GM21619 (cell line): ENCODE measurements around the gene TAOK1.

Experiments used
- ATAC-seq: cut with Tn5 transposase; IDR thresholded peaks from one replicate; pipeline ENCODE4 v1.9.1; 2021; ENCODE audit not compliant: unreplicated experiment

Gene TAOK1

DNA sequence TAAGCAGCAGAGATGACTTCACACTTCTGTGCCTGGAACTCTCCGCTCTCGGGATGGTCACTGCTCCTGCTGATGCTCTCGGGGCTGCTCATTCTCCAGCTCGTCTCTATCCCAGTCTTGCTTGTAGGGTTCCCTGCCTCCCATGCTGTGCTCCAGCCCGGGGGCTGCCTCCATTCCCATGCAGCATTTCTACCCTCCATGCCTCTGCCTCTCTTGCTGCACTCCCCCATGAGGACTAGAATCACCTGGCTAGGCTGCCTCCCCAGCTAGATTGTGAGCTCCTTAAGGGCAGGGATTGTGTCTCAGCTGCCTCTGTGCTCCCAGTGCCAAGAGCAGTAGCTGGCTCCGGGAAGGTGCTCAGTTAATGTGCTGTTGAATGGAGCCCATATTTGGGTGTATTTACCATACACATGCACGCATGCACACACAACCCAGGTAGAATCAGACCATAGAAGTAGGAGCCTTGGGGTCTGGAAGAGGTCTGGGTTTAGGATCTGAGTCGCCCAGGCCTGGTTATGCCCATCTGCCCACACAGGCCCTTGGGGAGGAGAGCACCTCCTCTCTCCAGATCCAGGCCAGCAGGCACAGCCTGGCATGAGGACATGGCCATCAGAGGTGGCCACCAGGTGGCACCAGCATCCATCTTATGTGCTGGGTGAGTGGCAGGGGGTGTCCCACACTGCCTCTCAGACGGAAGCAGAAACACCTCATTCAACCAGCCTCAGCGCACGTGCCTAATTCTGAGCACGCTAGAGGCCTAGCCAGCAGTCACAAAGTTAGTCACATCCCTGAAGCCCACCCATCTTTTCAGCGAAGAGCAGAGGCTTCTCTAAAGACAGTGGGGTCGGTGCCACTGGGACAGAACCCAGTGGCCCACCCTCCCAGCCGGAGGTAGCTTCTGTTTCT lies 190.0 kb downstream of the TAOK1 start:
- ATAC-seq, result peak; percentile 79

DNA sequence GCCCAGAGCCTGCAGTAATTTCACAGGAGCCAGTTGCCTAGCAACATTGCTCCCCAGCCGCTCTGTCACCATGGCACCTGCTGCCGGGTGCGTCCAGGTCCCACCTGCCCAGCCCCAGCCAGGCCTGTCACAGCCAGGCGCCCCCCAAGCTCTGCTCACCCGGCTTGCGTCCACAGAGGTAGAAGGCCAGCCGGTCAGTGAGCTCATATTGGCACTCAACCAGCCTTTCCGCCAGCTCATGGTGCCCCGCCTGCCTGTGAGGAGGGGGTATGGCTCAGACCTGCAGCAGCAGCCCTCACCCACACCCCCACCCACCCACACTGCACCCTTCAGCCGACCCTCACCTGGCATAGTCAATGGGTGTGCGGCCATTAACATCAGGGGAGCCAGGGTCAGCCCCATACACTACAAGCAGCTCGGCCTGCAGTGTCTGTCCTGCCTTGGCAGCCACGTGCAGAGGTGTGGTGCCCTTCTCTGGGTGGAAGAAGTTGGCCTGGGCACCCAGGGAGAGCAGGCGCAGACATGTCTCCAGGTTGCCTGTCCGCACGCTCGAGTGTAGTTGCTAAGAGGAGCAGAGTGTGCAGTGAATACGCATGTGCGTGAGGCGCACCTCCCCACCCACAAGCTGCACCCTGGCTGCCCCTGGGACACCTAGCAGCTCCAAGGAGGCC lies 191.6 kb downstream of the TAOK1 start:
- no peak for ATAC-seq

DNA sequence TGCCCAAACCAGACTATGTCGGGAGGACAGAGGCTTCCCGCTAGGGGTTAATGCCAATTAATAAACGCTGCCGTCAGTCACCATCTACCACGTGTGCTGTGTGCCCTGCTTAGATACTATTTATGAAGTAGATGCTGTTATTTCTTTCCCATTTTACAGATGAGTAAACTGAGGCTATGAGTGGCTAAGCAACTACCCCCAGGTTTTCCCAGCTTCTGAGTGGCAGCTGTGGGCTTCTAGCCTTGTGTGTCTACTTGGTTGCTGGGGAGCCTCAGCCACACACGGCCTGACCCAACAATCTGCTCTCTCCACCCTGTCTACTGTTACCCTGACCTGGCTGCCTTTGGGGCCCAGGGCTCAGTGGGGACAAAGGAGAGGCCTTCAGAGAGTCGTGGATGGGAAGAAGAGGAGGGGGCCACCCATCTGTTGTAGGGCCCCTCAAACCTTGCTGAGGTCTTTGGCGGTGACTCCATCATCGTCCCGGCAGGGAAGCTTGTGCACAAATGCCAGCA lies 192.1 kb downstream of the TAOK1 start:
- ATAC-seq, result no peak

DNA sequence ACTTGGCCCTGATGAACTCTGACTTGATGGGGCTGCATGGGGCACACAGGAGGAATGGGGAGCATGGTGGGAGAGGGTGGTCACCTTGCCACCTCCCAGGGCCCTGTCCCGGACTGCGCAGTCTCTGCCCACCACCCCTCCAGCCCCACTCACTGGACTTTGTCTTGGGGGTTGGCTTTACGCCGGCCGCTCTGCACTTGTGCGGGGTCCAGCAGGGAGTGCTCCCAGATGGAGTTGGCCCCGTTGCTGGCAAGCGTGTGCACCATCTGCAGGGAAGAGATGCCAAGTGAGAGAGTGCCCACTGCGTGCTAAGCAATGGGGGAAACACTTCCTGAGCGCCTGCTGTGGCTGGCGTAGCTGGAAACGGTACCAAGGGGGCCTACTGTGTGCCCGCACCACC lies 192.6 kb downstream of the TAOK1 start:
- ATAC-seq, result no peak

DNA sequence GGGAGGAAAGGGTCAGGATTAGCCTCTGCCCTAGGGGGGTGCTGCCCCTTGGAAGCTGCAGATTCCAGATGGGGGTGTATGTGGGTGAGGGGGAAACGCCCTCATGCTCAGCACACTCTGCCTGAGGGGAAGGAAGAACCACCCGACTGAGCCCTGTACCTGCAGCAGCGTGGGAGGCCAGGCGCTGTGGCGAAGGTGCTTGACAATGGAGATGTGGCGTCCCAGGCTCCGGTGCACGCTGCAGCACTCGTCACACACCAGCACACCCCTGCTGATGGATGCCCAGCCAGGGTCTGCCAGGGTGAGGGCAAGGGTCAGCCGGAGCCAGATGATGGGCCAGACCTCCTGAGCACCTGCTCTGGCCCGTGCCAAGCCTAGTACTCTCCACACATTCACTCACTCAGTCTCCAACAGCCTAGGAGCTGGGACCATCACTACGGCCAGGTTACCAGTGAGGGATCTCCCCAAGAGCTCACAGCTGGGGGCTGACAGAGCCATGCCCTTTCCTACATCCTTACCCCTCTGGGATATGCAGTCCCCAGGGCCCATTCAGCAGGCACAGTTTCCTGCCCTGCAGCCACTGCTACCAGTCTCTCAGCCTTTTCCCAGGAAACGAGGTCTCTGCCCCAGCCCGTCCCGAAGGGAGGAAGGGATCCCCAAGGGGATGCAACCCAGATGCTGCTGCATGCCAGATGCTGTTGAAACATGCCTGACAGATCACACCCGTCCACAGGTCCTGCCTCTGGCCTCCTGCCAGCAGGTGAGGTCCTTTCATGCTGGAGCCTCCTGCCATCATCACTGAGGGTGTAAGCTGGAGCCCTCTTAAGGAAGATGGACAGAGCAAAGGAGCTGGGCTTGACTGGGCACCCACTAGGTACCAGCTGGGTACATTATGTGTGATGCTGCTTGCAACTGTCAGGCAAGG lies 193.4 kb downstream of the TAOK1 start:
- no peak for ATAC-seq

DNA sequence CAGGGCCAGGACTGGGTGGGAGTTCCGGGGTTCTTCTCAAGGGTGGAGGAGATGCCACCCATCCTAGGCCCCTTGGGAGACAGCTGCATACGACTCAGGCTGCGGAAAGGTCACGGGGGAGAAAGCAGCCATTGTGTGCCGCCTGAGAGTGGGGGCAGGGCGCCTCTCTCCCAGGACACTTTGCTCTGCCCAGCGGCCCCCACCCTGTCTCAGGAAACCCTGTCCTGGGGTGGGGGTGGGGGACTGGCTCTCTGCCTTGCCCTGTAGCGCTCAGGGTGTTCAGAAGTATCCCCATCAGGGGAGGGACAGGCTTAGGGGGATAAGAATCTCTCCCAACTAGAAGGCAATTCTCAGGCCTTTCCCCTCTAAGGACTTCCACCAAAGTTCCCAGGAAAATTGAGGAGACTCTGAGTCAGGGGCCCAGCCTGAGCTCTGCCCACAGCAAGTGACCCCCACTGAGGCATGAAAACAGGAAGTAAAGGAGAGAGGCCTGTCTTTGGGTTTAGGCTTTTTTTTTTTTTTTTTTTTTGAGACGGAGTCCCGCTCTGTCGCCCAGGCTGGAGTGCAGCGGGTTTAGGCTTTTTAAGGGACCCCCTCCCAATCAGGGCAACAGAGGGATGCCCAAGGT lies 194.4 kb downstream of the TAOK1 start:
- ATAC-seq, result no peak

DNA sequence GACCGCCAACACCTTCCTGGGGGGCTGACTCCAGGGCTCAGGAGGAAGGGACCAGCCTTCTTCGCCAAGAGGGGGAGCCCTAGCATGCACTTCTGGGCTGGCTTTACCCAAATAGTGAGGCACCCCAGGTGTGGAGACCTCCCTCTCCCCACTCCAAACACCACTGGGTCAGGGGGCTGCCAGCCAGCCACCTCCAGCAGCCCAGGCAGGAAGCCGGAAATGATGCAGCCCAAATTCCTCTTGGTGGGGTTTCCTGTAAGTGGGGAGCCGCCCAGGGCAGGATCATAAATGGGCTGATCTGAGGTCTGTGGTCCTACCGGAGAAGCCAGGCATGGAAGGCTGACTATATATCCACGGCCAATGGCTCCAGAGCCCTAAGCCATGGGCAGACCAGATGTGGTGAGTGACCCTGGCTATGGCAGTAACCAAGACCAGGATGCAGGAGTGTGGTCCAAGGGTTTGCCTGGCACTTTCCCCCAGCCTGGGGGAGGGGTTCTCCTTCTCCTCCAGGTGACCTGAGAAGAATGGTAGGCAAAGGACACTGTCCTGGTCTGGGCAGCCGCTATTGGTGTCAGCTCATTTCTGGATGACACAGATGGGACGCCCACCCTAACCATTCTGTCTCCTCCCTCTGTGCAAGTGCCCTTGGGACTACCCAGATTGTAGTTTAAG lies 195.1 kb downstream of the TAOK1 start:
- ATAC-seq, result no peak

DNA sequence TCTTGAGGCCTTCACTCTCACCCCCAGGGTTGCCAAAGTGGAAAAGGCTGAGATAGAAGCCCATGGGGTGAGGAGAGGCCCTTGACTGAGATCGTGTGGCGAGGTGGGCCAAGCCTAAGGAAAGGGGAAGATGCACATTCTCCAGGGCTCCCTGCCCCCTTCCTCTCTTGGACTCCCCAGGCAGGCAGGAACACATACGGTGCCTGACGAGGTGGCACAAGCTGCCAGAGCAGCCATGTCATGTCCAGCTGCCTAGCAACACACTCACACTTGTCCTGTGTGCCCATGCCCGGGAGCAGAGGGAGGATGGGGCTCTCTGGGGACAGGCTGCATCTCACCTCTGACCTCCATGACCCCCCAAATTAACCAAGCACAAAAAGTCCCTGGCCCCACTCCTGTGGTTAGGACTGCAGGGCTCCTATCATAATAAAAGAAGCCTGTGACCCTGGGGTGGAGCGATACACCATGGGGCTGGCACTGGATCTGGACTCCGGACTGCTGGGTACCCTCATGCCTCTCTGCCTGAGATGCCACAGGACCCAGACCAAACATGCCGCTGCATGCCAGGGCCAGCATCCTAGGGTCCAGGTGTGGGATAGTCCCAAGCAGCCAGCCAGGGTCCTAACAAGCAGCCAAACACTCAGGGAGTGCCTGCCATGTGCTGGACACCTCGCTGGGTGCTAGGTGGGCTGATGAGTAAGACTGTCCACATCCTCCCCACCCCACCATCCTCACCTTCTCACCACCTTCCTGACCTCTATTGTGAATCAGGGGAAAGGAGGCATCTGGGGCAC lies 196.7 kb downstream of the TAOK1 start:
- ATAC-seq, result no peak

DNA sequence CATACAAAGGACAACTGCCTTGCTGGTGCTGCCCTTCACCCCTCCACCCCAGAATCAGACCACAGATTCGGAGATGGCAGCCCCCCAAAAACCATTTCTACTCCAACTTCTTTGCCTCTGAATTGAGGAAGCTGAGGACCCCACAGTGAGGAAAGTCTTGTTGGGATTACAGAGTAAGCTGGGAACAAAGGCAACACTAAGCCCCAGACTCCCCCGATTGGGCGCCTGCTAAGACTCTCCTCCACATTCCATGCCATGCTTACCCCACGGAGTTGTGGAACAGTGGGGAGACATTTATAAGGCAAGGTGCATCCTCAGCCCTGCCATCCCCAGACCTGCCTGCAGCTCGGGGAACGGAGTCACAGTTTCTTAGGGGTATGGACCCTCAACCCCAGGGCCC lies 197.4 kb downstream of the TAOK1 start:
- ATAC-seq, result no peak

DNA sequence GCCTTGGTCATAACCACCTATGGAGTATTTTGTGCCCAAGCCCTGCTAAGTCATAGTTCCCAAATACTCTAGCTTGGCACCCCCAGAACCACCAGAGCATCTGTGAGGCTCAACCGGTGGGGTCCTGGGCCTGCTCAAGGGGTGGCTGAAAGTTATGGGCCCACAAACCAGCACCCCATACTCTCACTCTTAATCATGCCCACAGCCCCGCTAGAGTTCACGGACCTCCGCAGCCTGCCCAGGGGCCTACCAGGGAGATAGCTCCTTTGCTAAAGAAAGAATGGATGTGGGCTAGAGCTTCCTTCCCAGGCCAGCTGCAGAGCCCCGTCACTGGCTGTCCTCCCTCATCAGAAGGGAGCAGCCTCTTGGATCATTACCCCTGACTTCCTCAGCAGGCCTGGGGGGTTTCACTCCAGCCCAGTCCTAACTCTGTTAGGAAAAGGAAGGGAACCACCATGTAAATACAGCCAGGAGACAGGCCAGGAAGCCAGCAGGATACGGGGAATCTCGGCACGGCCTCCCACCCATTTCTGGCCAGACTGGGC lies 197.9 kb downstream of the TAOK1 start:
- ATAC-seq, result no peak

DNA sequence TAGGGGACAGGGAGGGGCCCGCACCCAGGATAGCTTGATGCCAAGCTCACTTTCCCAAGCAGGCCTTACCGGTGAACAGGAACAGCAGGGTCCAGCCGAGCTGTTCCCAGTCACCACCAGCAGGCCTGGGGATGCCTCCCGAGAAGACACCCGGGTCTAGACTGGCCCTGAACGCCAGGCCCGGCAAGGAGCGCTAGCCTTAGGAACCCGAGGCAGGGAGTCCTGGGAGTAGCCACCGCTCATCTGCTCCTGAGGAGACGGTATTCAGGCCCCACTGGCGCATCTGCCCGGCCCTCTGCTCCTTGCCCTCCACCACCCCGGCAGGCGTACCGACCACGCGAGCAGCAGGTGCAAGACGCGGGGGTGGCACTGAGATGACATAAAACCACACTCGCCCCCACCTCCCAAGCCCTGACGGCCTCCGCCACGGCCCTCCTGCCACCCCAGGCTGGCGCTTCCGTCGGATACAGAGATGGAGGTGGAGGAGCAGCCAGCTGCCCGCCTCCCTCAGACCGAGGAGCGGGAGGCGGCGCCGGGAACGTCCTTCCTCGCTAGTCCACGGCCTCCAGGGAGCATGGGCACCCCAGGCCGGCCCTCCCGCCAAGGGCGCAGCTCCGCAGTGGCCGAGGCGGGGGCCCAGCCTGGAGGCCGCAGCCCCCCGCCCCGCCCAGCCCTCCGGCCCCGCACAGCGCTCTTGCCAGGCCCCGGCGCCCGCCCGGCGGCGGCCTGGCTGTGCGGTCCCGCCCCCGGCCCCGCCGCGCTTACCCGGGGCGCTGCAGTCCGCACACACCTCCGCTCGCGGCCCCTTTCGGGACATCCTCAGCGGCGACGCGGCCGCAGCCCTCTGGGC lies 198.6 kb downstream of the TAOK1 start:
- peak; percentile 24 for ATAC-seq

DNA sequence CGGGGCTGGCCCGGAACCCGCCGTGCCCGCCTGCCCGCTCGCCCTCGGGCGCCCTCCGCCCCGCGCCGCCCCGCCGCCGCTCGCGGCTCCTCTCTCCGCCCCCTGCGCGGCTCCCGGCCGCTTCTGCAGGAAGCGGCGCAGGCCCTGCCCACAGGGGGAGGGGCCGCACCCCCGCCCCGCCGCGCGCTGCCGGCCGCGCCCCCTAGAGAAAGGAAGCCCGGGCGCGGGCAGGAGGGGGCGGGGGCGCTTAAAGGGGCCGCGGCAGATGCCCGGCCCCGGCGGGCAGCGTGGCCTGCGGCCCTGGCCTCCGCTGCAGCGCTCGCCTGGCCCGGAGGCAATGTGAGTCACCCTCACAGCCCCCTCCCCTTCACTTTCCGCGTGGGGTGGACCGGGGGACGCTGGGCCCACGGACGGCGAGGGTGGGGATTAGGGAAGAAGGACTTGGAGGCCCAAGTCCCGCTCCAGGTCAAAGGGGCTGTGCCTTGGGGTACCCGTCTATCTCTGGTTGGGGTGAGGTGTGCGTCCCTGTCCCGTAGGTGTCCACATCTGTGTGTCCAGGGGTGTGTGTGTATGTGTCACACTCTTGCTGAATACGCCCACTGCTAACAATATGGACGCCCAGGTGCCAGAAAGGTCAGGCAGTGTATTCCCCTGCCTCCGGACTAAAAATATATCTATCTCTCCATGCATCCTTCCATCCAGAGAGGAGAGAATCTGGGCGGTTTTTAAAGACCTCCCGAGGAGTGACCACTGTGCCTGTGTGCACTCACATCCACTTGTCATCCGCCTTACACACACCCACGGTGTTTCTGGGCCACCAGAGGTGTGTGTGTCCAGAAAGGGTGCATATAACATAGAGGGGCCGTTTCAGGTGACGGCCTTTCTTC lies 199.6 kb downstream of the TAOK1 start, which contains the start of gene GIT1:
GIT1 (minus strand) TSS at position 125 of the 887 bp plus-strand sequence. CDS start 270 bp downstream, outside the sequence.
- ATAC-seq, result peak; percentile 40

DNA sequence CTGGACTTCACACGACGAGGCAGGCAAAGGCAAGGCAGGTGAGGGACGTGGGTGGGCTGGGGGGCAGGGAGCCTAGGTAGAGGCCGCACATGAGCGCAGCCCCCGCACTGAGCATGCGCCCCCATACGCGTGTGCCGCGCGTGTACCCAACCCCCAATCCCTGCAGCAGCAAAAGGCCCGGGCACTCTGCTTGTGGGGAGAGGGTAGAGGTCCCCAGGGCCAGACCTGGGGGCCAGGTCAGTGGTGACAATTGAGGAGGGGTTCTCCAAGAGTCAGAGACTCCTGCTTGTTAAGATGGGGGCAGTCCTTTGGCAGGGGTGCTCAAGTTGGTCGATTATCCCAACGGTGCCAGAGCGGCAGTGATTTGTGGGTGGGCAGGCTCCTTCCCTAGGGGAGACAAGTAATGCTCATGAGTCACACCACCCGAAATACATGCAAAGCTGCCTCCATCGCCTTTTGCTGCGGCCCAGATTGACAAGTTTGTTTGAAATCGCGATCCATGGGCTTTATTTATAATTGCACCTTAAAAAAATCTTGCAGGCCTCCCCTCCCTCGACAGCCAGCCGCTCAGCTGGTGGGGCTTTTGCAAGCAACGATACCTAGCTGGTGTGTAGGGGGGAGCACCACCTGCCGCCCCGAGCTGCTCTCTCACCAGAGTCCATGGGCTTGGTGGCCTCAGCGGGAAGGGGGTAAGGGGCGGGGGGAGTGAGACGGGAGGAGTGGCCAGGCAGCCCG lies 200.4 kb downstream of the TAOK1 start:
- no peak for ATAC-seq

DNA sequence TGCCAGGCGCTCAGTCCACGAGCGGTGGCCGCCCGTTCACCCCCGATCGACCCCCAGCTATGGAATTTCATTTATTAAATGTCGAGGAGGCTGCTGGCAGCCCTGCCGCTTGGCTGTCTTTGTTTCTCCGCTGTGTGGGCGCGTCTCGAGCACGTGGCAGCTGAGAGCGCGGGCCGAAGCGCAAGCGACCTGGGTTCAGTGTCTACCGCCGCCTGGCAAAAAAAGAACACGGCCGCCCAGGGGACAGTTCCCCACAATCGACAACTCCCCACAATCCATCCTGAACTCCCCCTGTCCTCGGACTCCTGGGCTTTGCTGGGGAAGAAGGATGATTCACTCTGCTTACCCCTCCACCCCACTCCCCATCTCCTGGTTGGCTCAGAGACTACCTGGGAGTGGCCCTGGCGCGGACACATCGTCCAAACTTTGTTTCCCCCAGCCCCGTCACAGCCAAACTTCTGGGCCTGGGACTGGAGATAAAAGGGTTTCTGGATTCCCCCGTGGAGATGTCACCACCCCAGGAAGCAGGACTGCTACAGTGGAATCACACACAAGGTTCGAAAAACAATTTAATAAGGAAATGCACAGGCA lies 201.1 kb downstream of the TAOK1 start:
- ATAC-seq, result no peak

DNA sequence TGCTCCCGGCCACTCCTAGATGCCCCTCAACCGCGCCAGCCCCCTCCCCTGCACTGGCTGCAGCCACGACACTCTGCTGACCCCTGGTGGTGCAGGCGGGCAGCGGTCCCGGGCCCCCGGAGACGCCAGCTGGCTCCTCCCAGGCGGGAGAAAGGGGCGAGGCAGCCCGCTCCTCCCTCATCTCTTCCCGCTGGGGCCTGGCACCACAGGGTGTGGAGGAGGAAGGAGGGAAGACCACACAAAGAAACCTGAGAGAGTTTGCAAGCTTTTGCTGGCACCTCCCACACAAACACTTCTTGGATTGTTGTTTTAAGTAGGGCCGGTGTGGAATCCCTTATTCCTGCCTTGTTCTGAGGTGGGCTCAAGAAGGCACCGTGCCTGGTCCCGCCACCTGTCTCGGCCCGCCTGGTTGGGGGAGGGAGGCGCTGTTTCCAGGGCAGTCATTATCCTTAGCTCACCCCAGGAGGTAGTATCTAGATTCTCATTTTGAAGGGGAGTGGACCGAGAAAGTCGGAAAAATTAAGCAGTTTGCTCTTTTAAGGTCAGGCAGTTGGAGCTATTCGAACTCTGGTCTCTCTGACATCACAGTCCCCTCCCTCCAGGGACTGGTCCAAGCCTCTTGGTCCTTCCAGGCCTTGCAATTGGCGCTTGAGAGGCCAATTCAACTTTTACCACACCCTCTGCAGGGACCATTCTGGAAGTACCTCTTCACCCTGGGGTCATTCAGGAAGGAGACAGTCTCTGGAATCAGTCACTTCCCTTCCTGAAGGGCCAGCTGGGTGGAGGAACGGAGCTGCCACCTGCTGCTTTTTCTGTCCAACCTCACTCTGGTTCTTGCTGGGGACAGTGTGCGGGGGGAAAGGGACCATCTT lies 201.8 kb downstream of the TAOK1 start:
- ATAC-seq, result no peak
